Fibroblast of lung (primary cell): ENCODE measurements around the gene ESRRA. TPM values are rescaled to one million over a fixed set of nuclear protein-coding genes. Genes with fewer than 3 reads are reported as not detected.
A peak's percentile ranks its signal among the peaks of the same experiment; 100 is the strongest.
"Not testable (repeated sequence)": the region's sequence is repeated elsewhere in the genome, so short reads cannot be mapped to it uniquely, and the experiment has no call there.

Experiments used
- DNase-seq, 2 donors: peaks; one replicate each; pipeline versions ENCODE4 v3.0.0 to v3.0.0-alpha.2; 2010; ENCODE audit warnings: low read depth in 2 of 2
- H2AFZ ChIP-seq: 2 replicates; pipeline ENCODE4 v1.5.1; 2012; ENCODE audit warnings: low read length, control low read depth, inconsistent platforms
- H3K27ac ChIP-seq: 2 replicates; pipeline ENCODE4 v1.5.1; 2011; ENCODE audit warnings: low read length, control low read depth; ENCODE audit not compliant: insufficient read depth
- H3K27me3 ChIP-seq: 2 replicates; pipeline ENCODE4 v1.5.1; 2011; ENCODE audit warnings: mild to moderate bottlenecking, low read length; ENCODE audit not compliant: control insufficient read depth, insufficient read depth
- H3K36me3 ChIP-seq: 2 replicates; pipeline ENCODE4 v1.5.1; 2011; ENCODE audit warnings: low read length; ENCODE audit not compliant: control insufficient read depth, insufficient read depth
- H3K4me1 ChIP-seq: 2 replicates; pipeline ENCODE4 v1.5.1; 2011; ENCODE audit warnings: low read length; ENCODE audit not compliant: control insufficient read depth, insufficient read depth; ENCODE audit errors: extremely low read depth
- H3K4me2 ChIP-seq: 2 replicates; pipeline ENCODE4 v1.5.1; 2011; ENCODE audit warnings: low read length, control low read depth; ENCODE audit not compliant: insufficient read depth; ENCODE audit errors: extremely low read depth
- H3K4me3 ChIP-seq, 4 experiments: fragments of 200-600 bp in 1 of 4; sonication (generic) in 1 of 4; replicated peaks in 1 of 4; 2 replicates each; pipeline ENCODE4 v1.5.1; 2011 to 2016; ENCODE audit warnings: low read length in 4 of 4, low read depth in 3 of 4, mild to moderate bottlenecking in 3 of 4, control low read depth in 2 of 4, inconsistent platforms in 1 of 4, mixed read lengths in 1 of 4; ENCODE audit not compliant: insufficient read depth in 1 of 4; ENCODE audit errors: control extremely low read depth in 1 of 4
- H3K79me2 ChIP-seq: 2 replicates; pipeline ENCODE4 v1.5.1; 2012; ENCODE audit warnings: mild to moderate bottlenecking, low read length, inconsistent platforms; ENCODE audit not compliant: control insufficient read depth, insufficient read depth
- H3K9ac ChIP-seq: 2 replicates; pipeline ENCODE4 v1.5.1; 2011; ENCODE audit warnings: mild to moderate bottlenecking, low read length, control low read depth; ENCODE audit not compliant: insufficient read depth
- H3K9me3 ChIP-seq: 2 replicates; pipeline ENCODE4 v1.5.1; 2012; ENCODE audit warnings: low read depth, low read length; ENCODE audit not compliant: control insufficient read depth, insufficient read depth
- H4K20me1 ChIP-seq: 2 replicates; pipeline ENCODE4 v1.5.1; 2011; ENCODE audit warnings: low read length; ENCODE audit not compliant: control insufficient read depth, insufficient read depth; ENCODE audit errors: extremely low read depth
- EZH2 ChIP-seq: IDR thresholded peaks from 2 replicates; pipeline ENCODE4 v1.5.1; 2012; ENCODE audit warnings: low read length, control low read depth, mild to moderate bottlenecking; ENCODE audit errors: missing control alignments
- polyA plus RNA-seq, 2 donors: library from polyadenylated mRNA; depleted of rRNA in 1 of 2; stranded (reverse) in 1 of 2; unstranded in 1 of 2; fragments of >200 nt; gene quantifications; 2 replicates each; pipeline ENCODE4 v1.2.1, GENCODE V29; 2011 to 2012; ENCODE audit warnings: missing spikeins in 1 of 2
- total RNA-seq: library from RNA; depleted of rRNA; stranded (reverse); fragments of >200 nt; gene quantifications from 2 replicates; pipeline ENCODE4 v1.2.1, GENCODE V29; 2014
- TF ChIP-seq, protein P1 (sequence below), 2 donors: IDR thresholded peaks in 1 of 2; conservative IDR thresholded peaks in 1 of 2; 1 replicate in 1 of 2; 2 replicates in 1 of 2; pipeline ENCODE4 v1.5.1; 2011 to 2012; ENCODE audit warnings: low read length in 2 of 2, control low read depth in 1 of 2, inconsistent platforms in 1 of 2, low read depth in 1 of 2, mild to moderate bottlenecking in 1 of 2

ESRRA gene
- total and polyA plus RNA-seq, 2 donors (not counting 1 experiment from before 2014, with no cell fraction given): 6.7 to 32.5 TPM

DNA sequence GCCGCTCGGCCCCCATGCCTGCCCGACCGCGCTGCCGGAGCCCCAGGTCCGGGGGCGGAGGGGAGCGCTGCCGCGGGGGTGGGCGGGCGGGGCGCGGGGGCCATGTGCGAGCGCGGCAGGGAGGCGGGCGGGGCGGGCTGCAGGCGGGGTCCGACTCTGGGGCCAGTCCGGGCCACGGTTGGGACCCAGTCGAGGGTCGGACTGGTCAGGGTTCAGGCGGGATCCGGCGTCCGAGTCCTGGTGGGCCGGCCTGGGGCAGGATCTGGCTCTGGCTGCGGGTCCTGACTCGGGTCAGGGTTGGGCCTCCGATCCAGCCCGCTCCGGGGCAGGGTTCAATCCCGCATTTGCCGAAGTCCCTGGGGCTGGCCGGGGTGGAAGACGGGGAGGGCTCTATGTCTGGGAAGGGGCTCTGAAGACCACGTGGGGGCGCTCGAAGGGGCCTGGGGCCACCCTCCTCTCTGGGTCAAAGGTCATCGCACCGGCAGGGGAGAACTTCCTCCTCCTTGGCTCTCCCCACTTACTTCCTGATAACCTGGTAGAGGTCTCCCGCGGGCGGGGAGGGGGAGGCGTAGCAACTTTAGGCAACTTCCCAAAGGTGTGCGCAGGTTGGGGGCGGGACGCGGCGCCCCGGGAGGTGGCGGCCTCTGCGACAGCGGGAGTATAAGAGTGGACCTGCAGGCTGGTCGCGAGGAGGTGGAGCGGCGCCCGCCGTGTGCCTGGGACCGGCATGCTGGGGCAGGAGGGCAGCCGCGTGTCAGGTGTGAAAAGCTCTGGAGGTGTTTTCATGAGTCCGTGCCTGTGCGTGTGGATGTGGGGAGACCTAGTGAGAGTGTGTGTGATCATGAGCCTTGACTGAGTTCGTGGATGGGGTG is 603 bp downstream of the ESRRA start:
- peak; percentile 20 to 51 for DNase-seq
- TF ChIP-seq, protein P1, sequence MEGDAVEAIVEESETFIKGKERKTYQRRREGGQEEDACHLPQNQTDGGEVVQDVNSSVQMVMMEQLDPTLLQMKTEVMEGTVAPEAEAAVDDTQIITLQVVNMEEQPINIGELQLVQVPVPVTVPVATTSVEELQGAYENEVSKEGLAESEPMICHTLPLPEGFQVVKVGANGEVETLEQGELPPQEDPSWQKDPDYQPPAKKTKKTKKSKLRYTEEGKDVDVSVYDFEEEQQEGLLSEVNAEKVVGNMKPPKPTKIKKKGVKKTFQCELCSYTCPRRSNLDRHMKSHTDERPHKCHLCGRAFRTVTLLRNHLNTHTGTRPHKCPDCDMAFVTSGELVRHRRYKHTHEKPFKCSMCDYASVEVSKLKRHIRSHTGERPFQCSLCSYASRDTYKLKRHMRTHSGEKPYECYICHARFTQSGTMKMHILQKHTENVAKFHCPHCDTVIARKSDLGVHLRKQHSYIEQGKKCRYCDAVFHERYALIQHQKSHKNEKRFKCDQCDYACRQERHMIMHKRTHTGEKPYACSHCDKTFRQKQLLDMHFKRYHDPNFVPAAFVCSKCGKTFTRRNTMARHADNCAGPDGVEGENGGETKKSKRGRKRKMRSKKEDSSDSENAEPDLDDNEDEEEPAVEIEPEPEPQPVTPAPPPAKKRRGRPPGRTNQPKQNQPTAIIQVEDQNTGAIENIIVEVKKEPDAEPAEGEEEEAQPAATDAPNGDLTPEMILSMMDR (conservative IDR thresholded peaks at IDR 0.05 in 1 of 2, IDR thresholded peaks at IDR 0.05 in 1 of 2; ENCODE audit: low read depth in 1 of 2, low read length in 2 of 2): peak; percentile 13 to 17
- no peak for TF ChIP-seq EZH2
- Histone ChIP-seq H3K4me3 (peak overlapping the region; percentile 67 to 72 (median 70)), H2AFZ (peak overlapping the region; percentile 8), H3K4me2 (peak overlapping the region; percentile 91), H3K27me3 (no peaks in the 10 kb centered on the region), H3K9ac (peak overlapping the region; percentile 50), H3K79me2 (peaks cover 3% of the 10 kb centered on the region), H4K20me1 (no peaks in the 10 kb centered on the region), H3K4me1 (peaks cover 6% of the 10 kb centered on the region), H3K9me3 (no peaks in the 10 kb centered on the region), H3K36me3 (peaks cover 2% of the 10 kb centered on the region), H3K27ac (peak overlapping the region; percentile 58)

- TF ChIP-seq, protein P1 (conservative IDR thresholded peaks at IDR 0.05 in 1 of 2, IDR thresholded peaks at IDR 0.05 in 1 of 2; ENCODE audit: low read depth in 1 of 2, low read length in 2 of 2): no peak
- no peak for TF ChIP-seq EZH2
- Histone ChIP-seq H3K4me2 (peak overlapping the region; percentile 91), H3K9me3 (no peaks in the 10 kb centered on the region), H3K36me3 (peaks cover 2% of the 10 kb centered on the region), H3K4me3 (peak overlapping the region; percentile 67 to 72 (median 70)), H3K27me3 (no peaks in the 10 kb centered on the region), H3K27ac (no peak overlapping the region), H3K4me1 (peaks cover 6% of the 10 kb centered on the region), H4K20me1 (no peaks in the 10 kb centered on the region), H3K79me2 (peaks cover 3% of the 10 kb centered on the region), H3K9ac (peak overlapping the region; percentile 11), H2AFZ (peak overlapping the region; percentile 8)
- DNase-seq: no peak
These were observed 1.2 kb downstream of the ESRRA start for GRCh38 chr11:64306563-64306875.

DNA sequence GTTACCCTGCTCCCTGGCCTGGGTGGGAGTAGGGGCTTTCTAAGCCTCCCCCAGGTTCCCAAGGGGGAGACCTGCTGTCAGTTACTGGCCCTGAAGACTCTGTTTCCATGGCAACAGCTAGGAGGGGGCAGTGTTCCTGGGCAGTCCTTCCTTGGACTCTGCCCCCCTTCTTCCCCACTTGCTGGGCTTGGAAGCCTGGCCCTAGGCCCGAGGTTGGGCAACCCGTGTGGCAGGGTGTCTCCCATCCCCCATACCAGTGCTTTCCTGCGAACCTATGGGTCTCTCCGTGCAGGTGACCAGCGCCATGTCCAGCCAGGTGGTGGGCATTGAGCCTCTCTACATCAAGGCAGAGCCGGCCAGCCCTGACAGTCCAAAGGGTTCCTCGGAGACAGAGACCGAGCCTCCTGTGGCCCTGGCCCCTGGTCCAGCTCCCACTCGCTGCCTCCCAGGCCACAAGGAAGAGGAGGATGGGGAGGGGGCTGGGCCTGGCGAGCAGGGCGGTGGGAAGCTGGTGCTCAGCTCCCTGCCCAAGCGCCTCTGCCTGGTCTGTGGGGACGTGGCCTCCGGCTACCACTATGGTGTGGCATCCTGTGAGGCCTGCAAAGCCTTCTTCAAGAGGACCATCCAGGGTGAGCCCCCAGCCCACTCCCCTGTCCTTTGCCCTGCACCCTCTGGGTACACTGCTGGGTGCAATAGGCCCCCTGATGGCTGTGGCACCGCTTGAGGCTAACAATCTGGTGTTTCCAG is 1.7 kb downstream of the ESRRA start:
- no peak overlapping the region for H3K27ac ChIP-seq
- TF ChIP-seq, protein P1 (conservative IDR thresholded peaks at IDR 0.05 in 1 of 2, IDR thresholded peaks at IDR 0.05 in 1 of 2; ENCODE audit: low read depth in 1 of 2, low read length in 2 of 2): no peak
- no peak for TF ChIP-seq EZH2
- H3K4me1 ChIP-seq: peaks cover 6% of the 10 kb centered on the region
- DNase-seq: no peak
- no peaks in the 10 kb centered on the region for H3K9me3 ChIP-seq
- no peaks in the 10 kb centered on the region for H3K27me3 ChIP-seq
- no peak overlapping the region for H2AFZ ChIP-seq
- peaks cover 3% of the 10 kb centered on the region for H3K79me2 ChIP-seq
- H3K36me3 ChIP-seq: peaks cover 2% of the 10 kb centered on the region
- no peaks in the 10 kb centered on the region for H4K20me1 ChIP-seq
- H3K4me3 ChIP-seq: peak overlapping the region in 2 of 4 experiments; percentile 68 to 71
- peak overlapping the region; percentile 13 for H3K9ac ChIP-seq
- H3K4me2 ChIP-seq: peak overlapping the region; percentile 91

- H3K79me2 ChIP-seq, H2AFZ ChIP-seq, H3K9me3 ChIP-seq, H3K36me3 ChIP-seq, DNase-seq, H4K20me1 ChIP-seq, H3K4me1 ChIP-seq, H3K4me2 ChIP-seq, H3K27ac ChIP-seq, H3K9ac ChIP-seq, H3K27me3 ChIP-seq, H3K4me3 ChIP-seq: not testable (repeated sequence)
These were observed 2.5 kb downstream of the ESRRA start for GRCh38 chr11:64307795-64308194.
